ENCODE data around the gene POLR2B. TPM values are rescaled to one million over a fixed set of nuclear protein-coding genes. Genes with fewer than 3 reads are reported as not detected.
"Not testable (repeated sequence)": the region's sequence is repeated elsewhere in the genome, so short reads cannot be mapped to it uniquely, and the experiment has no call there.

POLR2B gene
- total RNA-seq, 1 experiment from 2014 or later: 117 TPM

GRCh38 chr4:56937262-56937661, 41.4 kb upstream of the POLR2B start:
- TF ChIP-seq ELF4 (CRISPR knock-in tag; IDR thresholded peaks at IDR 0.05; ENCODE audit: low read depth) (no peak), SP1 (CRISPR knock-in tag; conservative IDR thresholded peaks at IDR 0.05) (no peak), ESRRA (CRISPR knock-in tag; IDR thresholded peaks at IDR 0.05; ENCODE audit: borderline replicate concordance) (no peak), HMGXB4 (CRISPR knock-in tag; IDR thresholded peaks at IDR 0.05) (no peak), ATF2 (CRISPR knock-in tag; IDR thresholded peaks at IDR 0.05; ENCODE audit: borderline replicate concordance, low read depth) (no peak), FOXK1 (CRISPR knock-in tag; IDR thresholded peaks at IDR 0.05) (no peak), ZNF317 (CRISPR knock-in tag; IDR thresholded peaks at IDR 0.05; ENCODE audit: borderline replicate concordance, low read depth) (no peak), ZNF263 (CRISPR knock-in tag; IDR thresholded peaks at IDR 0.05; ENCODE audit: low read depth) (no peak), MLX (CRISPR knock-in tag; IDR thresholded peaks at IDR 0.05) (no peak), NR1H2 (CRISPR knock-in tag; IDR thresholded peaks at IDR 0.05) (no peak), EMX1 (CRISPR knock-in tag; IDR thresholded peaks at IDR 0.05) (no peak), ARID4B (CRISPR knock-in tag; IDR thresholded peaks at IDR 0.05; ENCODE audit: borderline replicate concordance) (no peak), ERG (CRISPR knock-in tag; IDR thresholded peaks at IDR 0.05) (no peak)
- no peak for ATAC-seq
- no peak overlapping the region for H3K4me3 Mint-ChIP-seq
- H3K36me3 Mint-ChIP-seq: peaks cover 14% of the 10 kb centered on the region
- CTCF ChIA-PET: no interaction called here
- peak overlapping the region; percentile 39; the same call in 1 of the 2 replicates for H3K27ac Mint-ChIP-seq
- H3K4me1 Mint-ChIP-seq: no peaks in the 10 kb centered on the region
- POLR2A ChIA-PET: no interaction called here
- no peaks in the 10 kb centered on the region for H3K9me3 Mint-ChIP-seq
- DNase-seq (ENCODE audit: low spot score): no peak
- no peaks in the 10 kb centered on the region for H3K27me3 Mint-ChIP-seq (ENCODE audit: low read depth)

GRCh38 chr4:56939826-56940225, 38.9 kb upstream of the POLR2B start:
- H3K27me3 Mint-ChIP-seq (ENCODE audit: low read depth); CTCF ChIA-PET; DNase-seq (ENCODE audit: low spot score); H3K27ac Mint-ChIP-seq; ATAC-seq; POLR2A ChIA-PET; H3K4me1 Mint-ChIP-seq; H3K9me3 Mint-ChIP-seq; H3K4me3 Mint-ChIP-seq: not testable (repeated sequence)
- H3K36me3 Mint-ChIP-seq: peaks cover 10% of the 10 kb centered on the region

GRCh38 chr4:56940403-56940802, 38.3 kb upstream of the POLR2B start:
- H3K36me3 Mint-ChIP-seq: peaks cover 8% of the 10 kb centered on the region
- no peaks in the 10 kb centered on the region for H3K4me1 Mint-ChIP-seq
- H3K27ac Mint-ChIP-seq: no peak overlapping the region
- DNase-seq (ENCODE audit: low spot score) (no peak), ATAC-seq (no peak)
- TF ChIP-seq ELF4 (CRISPR knock-in tag; IDR thresholded peaks at IDR 0.05; ENCODE audit: low read depth): no peak
- H3K4me3 Mint-ChIP-seq: no peak overlapping the region
- ChIA-PET CTCF (no interaction called here), POLR2A (no interaction called here)
- H3K27me3 Mint-ChIP-seq (ENCODE audit: low read depth): no peaks in the 10 kb centered on the region
- H3K9me3 Mint-ChIP-seq: no peaks in the 10 kb centered on the region
